GM19397 (cell line): ENCODE results near the gene TENM4.

Source experiments
- ATAC-seq: cut with Tn5 transposase; IDR thresholded peaks from one replicate; pipeline ENCODE4 v1.9.1; 2021; ENCODE audit warnings: mild to moderate bottlenecking, moderate library complexity; ENCODE audit not compliant: unreplicated experiment

The TENM4 gene

DNA sequence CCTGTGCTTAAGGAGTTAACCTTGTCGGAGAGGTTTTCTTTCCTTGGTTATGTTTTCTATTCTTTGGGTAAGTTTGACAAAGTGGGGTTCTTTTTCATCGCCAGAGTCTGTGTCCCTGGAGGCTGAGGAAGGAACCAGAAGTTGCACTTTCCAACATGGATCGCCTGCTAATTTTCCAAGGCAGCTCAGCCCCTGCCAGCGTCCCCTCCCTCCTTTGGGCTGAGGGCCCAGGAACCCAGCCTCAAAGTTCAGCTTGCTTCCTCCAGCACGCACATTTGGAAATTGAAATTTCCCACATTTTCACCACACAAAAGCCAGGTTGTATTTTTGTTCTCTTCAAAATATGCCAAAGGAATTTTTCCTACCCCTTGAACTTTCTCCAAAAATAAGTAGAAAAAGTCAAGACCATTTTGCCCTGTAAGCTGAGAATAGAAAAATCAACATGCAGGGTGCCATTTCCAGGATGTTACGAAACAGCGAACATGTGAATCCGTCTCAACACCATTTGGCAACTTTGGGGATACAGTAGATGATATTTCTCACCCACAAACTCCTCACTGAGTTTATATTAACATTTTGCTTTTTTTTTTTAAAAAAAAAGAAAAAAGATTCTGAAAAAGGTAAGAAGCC lies 343.5 kb downstream of the TENM4 start:
- ATAC-seq: no peak

DNA sequence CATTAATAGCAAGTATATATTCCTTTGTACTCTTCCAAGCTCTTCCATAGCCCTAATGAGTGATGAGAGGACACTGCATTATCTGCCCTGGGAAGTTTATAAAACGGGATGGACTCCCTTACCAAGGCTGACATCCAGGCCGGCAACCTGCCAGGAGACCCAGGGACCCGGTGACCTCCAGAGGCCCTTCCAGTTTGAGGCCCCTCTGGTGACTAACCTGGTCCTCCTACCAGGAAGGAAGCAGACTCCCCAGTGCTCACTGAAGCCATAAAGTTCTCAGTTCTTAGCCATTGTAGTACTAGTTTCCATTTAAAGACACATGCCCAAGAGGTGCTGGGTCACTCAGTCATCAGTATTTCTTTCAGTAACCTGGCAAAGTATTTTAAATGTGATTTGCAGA lies 345.4 kb downstream of the TENM4 start:
- no peak for ATAC-seq

DNA sequence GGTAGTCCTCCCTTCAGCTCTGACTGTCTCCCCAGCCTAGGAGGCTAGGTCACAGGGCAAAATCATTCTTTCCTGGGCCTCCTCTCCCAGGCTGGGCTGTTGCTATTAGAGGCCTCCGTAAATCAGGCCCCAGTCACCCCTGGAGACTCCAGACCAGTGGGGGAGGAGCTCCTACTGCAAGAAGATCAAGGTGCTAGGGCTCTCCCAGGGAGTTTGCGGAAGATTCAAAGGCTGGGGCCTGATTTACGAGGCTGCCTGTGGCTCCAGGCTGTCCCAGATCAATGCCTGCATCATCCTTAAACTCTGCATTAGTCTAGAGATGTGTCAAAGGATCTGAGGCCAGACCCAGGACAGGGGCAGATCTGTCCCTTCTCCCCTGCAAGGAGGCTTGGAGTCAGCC lies 346.2 kb downstream of the TENM4 start:
- no peak for ATAC-seq

DNA sequence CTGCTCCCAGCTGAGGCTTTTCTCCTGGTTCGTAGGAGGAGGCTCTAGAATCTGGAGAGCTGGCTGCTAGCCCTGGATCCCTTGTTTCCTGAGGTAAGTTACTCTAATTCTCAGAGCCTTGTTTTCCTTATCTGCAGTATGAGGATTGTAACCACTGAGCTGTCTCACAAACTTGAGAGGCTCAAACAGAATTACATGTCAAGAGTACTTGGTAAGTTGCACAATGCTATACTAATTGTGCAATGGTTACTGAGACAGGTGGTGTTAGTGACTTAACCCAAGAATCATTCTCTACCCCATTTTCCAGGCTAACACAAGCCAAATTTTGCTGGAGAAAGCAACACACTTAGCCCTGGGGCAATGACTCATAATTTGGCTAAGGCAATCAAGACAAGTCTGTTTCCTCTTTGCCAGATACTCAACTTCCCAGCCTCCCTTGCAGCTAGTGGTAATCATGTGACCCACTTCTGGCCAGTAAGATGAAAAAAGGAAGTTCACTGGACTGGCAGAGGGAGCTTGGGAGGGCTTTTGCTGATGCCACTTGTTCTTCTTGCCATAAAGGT lies 348.0 kb downstream of the TENM4 start:
- ATAC-seq: no peak

DNA sequence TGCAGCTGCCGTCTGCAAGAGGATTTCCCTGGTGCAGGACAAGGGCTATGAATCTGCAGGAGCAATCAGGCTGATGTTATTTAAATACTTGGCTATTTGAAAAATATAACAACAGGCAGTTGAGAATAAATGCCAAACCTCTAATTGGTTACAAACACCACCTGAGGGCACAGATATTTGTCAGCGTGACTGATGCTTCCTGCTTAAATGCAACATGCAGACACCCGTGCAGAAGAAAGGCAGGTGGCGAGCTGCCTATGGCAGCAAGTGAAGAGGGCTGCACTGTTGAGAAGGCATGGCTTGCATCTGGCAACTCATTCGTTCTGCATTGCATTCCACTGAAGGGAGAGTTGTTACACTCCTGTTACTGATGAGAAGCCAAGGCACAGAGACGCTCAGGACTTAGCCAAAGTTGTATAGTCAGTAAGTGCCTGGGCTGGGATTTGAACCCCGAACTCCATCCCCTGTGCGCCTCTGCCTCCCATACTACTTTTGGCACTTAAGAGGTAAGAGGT lies 350.6 kb downstream of the TENM4 start:
- ATAC-seq: no peak

DNA sequence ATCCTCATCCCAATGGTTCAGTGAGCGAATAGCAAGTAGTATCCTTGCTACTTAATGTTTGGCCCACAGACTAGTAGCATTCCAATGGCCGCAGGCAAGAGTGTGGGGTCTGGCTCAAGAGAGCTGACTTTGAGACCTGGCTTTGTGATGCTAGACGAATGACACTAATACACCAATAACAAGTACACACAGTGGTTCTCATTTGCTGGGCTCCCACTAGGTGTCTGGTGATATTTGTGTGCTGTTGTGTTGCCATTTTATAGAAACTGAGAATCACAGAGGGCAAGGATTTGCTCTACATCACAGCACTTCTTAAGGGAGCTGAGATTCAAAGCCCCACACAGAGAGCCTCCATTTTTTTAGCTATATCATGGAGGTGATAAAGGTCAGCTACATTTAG lies 351.2 kb downstream of the TENM4 start:
- no peak for ATAC-seq

DNA sequence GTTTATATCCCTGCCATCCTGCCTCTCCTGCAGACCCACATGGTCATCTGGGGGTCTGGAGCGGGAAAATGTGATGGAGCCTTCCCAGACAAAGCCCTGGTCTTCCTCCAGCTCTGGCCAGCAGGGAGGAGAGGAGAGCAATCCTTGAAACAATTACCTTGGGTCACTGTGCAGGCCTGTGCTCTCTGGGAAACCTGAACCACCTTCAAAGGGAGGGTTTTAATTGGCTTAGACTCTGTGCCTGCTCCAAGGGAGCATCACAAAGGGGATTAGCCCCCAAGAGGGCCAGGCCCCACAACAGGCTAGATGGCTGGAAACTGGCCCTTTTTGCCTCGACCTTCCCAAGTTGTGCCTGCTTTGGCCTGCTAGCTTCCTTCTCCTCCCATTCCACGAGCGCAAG lies 351.9 kb downstream of the TENM4 start:
- ATAC-seq: no peak

DNA sequence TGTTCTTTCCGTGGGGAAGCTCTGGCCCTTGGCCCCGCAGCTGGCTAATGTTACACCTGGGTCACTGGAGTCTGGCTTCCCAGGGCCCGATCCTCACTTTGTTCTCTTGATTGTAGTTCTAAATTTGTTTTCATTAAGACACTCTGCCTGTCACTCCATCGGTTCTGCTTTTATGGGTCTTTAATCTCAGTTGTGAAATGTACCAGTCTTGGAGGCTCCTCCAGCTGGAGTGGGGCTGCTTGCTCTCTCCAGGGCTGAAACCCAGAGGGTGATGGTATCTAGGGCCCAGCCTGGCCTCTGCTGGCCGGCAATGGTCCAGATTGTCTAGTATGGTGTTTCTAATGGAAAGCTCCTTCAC lies 352.9 kb downstream of the TENM4 start:
- no peak for ATAC-seq

DNA sequence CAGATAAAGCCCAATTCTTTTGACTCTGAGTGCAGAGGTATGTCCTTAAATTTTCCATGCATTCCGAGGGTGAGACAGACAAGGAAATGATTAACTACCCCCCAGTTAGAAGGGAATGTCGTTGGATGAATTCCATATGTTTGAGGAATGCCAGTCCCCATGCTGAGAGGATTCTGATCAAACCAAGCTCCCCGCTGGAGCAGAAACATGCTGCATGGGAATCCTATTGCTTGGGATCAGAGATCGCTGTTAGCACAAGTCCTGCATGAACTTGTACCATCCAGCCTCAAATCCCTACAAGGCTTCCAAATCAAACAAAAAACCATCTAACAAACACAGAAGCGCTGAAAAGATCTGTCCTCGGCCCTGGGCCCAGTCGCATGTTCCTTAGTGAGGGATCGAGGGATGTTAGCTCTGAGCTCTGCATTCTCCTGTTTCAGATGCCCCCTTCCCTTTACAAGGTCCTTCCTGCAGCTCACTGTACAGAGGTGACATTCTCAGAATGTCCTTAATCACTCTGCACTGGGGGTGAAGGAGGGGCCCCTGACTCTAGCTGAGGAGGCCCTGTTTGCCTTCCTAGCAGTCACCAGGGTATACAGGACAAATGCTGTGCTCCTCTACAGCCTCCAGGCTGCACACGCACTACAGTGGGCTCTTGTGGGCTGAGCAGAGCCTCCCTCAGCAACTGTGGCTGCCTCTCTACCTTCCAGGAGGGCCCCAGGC lies 353.4 kb downstream of the TENM4 start:
- no peak for ATAC-seq

DNA sequence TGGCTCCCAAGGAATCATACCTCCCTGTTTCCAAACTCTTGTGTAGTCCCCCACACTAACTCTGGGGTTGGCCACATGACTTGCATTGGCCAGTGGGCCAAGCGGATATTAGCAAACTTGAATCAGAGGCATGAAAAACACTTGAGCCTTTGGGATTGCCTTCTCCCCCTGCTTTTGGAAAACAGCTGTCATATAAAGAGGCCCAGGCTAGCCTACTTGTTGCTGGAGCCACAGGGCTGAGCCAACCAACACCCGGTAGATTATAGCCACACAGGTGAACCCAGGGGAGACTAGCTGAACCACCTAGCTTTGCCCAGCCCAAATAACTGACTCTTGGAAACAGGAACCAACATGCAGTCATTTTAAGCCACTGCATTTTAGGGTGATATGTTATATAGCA lies 354.8 kb downstream of the TENM4 start:
- no peak for ATAC-seq

DNA sequence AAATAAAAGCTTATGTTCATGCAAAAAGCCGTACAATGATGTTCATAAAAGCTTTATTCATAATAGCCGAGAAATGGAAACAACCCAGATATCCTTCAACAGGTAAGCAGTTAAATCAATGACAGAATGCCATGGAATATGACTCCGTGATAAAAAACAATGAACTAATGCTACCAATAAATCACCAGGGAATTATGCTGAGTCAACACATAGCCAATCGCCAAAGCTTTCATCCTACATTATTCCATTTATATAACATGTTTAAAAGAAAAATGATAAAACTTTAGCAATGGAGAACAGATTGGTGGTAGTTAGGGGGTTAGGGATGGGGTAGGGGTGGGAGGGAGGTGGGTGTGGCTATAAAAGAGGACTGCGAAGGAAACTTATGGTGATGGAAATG lies 356.4 kb downstream of the TENM4 start:
- ATAC-seq: no peak

DNA sequence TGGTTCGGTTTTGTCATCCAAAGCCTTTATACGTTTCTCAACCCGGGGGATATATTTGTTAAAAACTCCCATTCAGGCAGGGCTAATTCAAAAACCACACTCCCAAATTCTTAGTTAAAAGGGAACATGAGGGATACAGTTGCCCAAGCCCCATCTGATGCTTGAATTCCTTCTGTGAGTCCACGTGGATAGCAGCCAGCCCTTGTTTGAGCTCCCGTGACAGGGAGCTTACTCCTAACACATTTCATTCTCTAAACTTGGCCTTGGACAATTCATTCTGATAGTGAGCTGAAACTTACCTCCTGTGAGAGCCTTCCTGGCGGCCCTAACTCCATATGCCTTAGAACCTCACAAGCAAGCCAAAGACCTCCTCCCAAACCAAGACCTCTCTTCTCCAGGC lies 357.5 kb downstream of the TENM4 start:
- no peak for ATAC-seq

DNA sequence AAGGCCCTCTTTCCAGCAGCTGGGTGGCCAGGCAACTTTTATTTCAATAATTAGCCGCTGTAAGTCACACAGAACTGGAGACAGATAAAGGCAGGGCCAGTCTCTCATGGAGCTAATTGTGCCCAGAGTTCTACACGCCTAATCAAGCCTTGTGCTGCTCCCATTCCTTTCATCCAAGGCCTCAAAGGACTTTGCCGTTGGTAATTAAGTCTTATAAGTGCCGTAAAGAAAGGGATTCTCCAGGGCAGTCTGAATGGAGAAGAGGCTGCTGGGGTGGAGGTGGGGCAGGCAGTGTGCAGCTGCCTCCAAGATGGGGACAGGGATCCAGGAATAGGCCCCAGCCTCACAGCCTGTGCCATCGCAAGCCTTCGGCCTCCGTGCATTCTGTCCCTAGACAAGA lies 357.9 kb downstream of the TENM4 start:
- no peak for ATAC-seq

DNA sequence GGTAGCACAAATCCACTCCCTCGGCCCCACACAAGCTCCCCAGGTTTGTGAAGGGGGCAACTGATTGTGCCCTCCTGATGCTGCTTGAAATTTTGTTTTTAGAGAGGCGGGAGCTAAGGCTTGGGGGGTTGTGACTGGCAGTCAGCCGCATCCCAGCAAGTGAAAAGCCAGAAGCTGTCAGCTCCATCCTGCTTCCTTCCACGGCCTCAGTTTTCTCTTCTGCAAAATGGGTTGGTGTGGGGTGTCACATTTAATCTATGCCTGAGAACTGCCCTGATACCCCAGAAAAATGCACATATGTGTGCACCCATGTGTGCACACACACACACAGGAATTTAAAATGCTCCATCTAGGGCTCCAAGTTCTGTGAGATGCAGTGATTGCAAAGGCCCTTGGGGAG lies 358.6 kb downstream of the TENM4 start:
- ATAC-seq: no peak

DNA sequence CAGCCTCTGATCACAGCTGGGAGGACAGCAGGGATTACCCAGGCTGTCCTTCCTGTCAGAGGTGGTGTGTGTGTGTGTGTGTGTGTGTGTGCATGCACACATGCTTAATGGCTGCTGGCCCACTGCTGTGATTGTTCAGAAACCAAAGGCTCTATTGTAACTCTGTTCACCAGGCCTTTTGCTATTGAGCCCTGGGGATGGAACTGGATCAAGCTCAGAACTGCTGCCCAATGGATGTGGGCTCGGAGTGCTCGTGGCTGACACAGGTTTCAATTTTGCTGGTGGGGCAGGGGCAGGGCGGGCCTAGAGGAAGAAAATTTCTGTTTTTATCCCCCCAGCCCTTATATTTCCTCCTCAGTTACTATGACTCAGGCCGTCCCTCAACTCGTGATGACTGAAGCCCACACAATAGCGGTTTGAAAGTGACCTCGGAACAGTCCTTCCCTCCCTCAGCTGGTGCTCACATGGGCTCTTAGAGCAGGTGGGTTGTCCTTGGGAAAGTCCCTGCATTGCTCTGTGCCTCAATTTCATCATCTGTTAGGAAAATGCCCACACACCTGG lies 359.3 kb downstream of the TENM4 start:
- no peak for ATAC-seq

DNA sequence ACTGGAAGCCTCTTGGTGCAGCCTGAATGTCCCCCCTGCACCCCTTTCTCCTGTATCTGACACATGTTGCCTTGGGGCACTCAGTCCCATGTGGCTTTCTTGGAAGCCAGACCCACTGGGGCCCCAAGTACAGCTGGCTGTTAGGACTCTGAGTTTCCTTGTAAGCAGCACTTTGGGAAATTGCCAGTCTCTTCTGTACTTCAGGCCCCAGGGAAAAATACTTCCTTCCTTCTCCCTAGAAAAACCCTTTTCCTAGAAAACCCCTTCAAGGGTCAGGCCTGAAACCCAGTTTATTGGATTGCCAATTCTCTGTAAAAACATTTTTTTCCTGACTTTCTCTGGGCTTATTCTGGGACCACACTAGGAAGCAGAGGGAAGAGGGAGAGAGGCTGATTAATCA lies 360.3 kb downstream of the TENM4 start:
- no peak for ATAC-seq

DNA sequence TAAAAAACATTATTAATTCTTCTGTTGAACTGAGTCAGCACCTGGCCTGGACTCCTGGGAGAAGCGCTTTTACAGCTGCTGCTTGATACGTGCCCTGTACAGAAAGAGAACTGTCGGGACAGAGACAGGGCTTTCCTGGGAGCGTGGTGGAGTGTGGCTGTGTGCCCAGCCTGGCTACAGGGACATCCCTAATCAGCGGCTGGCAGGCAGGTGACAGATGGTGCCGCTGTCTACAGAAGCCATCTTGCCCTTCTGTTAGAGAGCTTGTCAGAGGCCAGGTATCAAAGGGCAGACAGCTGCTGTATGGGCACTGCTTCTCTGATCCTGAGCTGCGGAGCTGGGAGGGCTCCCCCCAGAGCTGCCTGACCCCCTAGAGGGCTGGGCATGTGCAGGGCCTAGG lies 361.8 kb downstream of the TENM4 start:
- ATAC-seq: no peak

DNA sequence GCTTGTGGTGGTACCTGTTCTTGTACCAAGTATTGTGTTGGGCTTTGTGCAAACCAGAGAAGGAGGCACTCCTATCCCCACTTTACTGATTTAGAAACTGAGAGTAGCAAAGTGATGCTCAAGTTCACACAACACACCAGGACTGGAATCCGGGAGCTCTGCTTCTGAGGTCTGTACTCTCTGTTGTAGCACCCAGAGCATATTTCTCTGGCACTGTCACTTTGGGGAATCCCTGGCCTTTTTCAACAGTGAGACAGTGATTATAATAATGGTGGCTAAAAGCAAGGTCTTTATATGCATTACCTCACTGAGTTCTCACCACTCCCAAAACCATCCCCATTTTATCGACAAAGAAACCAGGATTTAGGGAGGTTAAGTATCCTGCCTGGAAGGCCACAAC lies 362.4 kb downstream of the TENM4 start:
- no peak for ATAC-seq

DNA sequence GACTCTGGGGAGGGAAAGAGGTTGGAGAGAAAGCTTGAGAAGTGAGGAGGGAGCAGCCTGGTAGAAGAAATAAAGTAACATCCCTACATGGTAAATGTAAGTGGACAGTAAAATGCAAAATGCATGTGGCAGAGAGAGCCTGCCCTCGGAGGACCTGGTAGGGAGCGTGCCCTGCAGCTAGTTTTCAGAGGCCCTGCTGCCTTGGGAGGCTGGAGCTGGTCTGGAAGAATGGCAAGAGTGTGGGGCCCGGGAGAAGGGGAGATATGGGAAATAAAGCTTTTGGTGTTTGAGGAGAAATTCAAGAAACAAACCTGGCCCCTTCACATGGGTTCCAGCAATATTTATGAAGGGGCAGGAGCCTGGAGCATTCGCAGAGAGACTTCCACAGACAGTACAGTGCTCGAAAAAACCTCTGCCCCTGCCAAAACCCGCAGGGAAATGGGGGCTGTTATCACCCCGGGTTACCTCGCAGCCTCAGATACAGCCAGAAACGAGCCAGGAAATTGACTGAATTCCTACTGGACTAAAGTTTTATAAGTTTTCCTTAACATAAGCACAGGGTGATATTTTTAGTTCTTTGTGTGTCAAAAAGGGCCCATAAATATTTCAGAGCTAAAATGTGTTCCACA lies 363.0 kb downstream of the TENM4 start:
- no peak for ATAC-seq

DNA sequence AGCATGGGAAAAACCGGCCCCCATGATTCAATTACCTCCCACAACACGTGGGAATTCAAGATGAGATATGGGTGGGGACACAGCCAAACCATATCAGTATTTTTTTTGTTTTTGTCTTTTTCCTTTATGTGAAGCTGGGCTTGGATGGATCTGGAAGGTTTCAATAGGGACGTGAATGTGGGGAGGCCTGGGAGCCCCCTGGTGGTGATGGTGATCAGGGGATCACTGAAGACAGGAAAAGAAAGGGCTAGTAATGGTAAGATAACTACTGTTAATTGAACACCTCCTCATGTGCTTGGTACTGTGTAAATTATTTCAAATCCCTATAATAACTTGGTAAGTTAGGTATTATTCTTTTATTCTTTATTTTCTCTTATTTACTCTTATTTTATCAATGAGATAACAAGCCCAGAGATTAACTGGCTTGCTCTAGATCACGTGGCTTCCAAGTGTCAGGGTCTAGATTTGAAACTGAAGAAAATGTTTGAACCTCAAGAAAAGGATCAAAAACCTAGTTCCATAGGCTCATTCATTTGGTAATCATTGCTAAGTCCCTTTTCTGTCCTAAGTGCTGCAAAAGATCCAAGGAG lies 364.2 kb downstream of the TENM4 start:
- ATAC-seq: no peak

DNA sequence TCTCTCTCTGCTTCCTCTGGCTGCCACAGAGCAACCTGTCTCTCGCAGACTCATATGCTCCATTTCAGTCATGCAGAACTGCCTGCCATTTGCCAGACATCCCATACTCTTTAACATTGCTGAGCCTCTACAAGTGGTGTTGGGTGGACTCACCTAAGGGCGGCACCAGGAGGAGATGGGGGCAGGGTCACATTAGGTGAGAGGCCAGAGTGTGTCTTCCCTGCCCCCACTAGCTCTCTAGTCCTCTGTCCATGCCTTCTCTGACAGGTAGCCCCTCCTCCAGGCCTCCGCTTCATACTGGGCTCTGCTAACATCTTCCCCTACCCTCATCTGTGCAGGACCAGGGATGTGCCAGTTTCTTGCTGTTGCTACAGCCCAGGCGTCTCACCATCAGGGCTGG lies 366.3 kb downstream of the TENM4 start:
- ATAC-seq: no peak
